ENCODE data around the gene CACNA1C. TPM values are rescaled to one million over a fixed set of nuclear protein-coding genes. Genes with fewer than 3 reads are reported as not detected.

CACNA1C gene
- total RNA-seq, 2 donors from 2014 or later, result 0.86 to 6.3 TPM

DNA sequence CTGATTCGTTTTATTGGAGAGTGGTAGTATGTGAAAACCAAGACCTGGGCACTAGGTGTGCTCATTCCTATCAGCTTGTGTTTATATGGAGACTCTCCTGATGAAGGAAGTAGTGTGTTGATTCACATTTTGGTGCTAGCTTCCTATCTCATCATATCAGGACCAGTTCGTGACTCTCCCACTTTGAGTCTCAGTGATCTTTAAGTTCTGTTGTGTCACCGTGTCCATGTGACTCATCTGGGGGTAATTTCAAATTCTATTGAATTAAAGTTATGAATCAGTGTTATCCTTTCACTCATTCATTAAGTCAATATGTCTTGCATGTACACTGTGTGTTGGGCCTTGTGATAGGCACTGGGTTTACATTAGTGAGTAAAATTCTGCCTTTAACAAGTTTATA lies 180.2 kb downstream of the CACNA1C start:
- Histone ChIP-seq H3K36me3 (ENCODE audit: control insufficient read depth, insufficient read depth, low read length) (no peaks in the 10 kb centered on the region), H3K9ac (ENCODE audit: extremely low read depth, low read length, poor library complexity, severe bottlenecking) (no peak overlapping the region), H3K4me3 (ENCODE audit: low read length) (no peak overlapping the region), H3K27me3 (ENCODE audit: control insufficient read depth, insufficient read depth, low read length, poor library complexity, severe bottlenecking) (no peaks in the 10 kb centered on the region), H3K27ac (ENCODE audit: low read depth, low read length) (no peak overlapping the region), H3K4me1 (ENCODE audit: control insufficient read depth, insufficient read depth, low read length) (no peaks in the 10 kb centered on the region), H3K9me3 (ENCODE audit: control insufficient read depth, low read length) (no peaks in the 10 kb centered on the region)
- H3K27ac Mint-ChIP-seq, result no peak overlapping the region
- H3K4me1 Mint-ChIP-seq, result peaks cover 3% of the 10 kb centered on the region
- no peak for DNase-seq
- peaks cover 15% of the 10 kb centered on the region for H3K27me3 Mint-ChIP-seq (ENCODE audit: insufficient read depth)
- peaks cover 13% of the 10 kb centered on the region for H3K9me3 Mint-ChIP-seq
- TF ChIP-seq, protein P1, sequence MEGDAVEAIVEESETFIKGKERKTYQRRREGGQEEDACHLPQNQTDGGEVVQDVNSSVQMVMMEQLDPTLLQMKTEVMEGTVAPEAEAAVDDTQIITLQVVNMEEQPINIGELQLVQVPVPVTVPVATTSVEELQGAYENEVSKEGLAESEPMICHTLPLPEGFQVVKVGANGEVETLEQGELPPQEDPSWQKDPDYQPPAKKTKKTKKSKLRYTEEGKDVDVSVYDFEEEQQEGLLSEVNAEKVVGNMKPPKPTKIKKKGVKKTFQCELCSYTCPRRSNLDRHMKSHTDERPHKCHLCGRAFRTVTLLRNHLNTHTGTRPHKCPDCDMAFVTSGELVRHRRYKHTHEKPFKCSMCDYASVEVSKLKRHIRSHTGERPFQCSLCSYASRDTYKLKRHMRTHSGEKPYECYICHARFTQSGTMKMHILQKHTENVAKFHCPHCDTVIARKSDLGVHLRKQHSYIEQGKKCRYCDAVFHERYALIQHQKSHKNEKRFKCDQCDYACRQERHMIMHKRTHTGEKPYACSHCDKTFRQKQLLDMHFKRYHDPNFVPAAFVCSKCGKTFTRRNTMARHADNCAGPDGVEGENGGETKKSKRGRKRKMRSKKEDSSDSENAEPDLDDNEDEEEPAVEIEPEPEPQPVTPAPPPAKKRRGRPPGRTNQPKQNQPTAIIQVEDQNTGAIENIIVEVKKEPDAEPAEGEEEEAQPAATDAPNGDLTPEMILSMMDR (conservative IDR thresholded peaks at IDR 0.05), result no peak
- 84% methylated on average over 3 of the region's 3 CpGs; no CpG with 5 or more reads in 1 of the 2 experiments for WGBS, 2 experiments (ENCODE audit: insufficient coverage in 1 of 2, insufficient read length in 1 of 2)
- H3K36me3 Mint-ChIP-seq (ENCODE audit: low read depth), result peaks cover 4% of the 10 kb centered on the region
- no peak overlapping the region for H3K4me3 Mint-ChIP-seq

DNA sequence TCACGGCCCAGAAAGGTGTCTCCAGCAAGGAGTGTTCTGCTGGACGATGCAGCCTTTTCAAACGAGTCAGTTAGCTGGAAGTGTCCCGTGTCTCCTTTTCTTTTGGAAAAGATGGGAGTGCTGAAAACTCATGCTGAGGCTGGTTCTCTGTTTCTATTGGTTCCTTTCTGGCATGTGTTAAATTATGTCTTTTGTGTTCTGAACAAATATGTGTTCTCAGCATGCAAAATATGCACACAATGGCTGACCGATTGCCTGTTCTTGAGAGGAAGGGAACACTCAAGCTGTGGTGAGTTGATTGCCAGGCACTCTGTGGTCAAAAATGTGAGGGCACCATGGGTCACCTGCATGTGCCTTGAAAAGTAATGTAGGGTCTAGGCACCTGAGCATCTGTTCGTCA lies 181.3 kb downstream of the CACNA1C start:
- Histone ChIP-seq H3K27me3 (ENCODE audit: control insufficient read depth, insufficient read depth, low read length, poor library complexity, severe bottlenecking) (no peaks in the 10 kb centered on the region), H3K27ac (ENCODE audit: low read depth, low read length) (no peak overlapping the region), H3K9ac (ENCODE audit: extremely low read depth, low read length, poor library complexity, severe bottlenecking) (no peak overlapping the region), H3K4me3 (ENCODE audit: low read length) (no peak overlapping the region), H3K9me3 (ENCODE audit: control insufficient read depth, low read length) (no peaks in the 10 kb centered on the region), H3K36me3 (ENCODE audit: control insufficient read depth, insufficient read depth, low read length) (no peaks in the 10 kb centered on the region), H3K4me1 (ENCODE audit: control insufficient read depth, insufficient read depth, low read length) (no peaks in the 10 kb centered on the region)
- H3K4me3 Mint-ChIP-seq, result no peak overlapping the region
- DNase-seq, result no peak
- peaks cover 3% of the 10 kb centered on the region for H3K4me1 Mint-ChIP-seq
- 87 to 92% methylated on average over 6 of the region's 6 CpGs for WGBS, 2 experiments (ENCODE audit: insufficient coverage in 1 of 2, insufficient read length in 1 of 2)
- TF ChIP-seq, protein P1 (conservative IDR thresholded peaks at IDR 0.05), result no peak
- H3K36me3 Mint-ChIP-seq (ENCODE audit: low read depth), result peaks cover 4% of the 10 kb centered on the region
- peaks cover 9% of the 10 kb centered on the region for H3K27me3 Mint-ChIP-seq (ENCODE audit: insufficient read depth)
- H3K27ac Mint-ChIP-seq, result no peak overlapping the region
- peaks cover 13% of the 10 kb centered on the region for H3K9me3 Mint-ChIP-seq

- peaks cover 3% of the 10 kb centered on the region for H3K4me1 Mint-ChIP-seq
- Histone ChIP-seq H3K4me1 (ENCODE audit: control insufficient read depth, insufficient read depth, low read length) (no peaks in the 10 kb centered on the region), H3K9me3 (ENCODE audit: control insufficient read depth, low read length) (no peaks in the 10 kb centered on the region), H3K4me3 (ENCODE audit: low read length) (no peak overlapping the region), H3K9ac (ENCODE audit: extremely low read depth, low read length, poor library complexity, severe bottlenecking) (no peak overlapping the region), H3K27ac (ENCODE audit: low read depth, low read length) (no peak overlapping the region), H3K27me3 (ENCODE audit: control insufficient read depth, insufficient read depth, low read length, poor library complexity, severe bottlenecking) (no peaks in the 10 kb centered on the region), H3K36me3 (ENCODE audit: control insufficient read depth, insufficient read depth, low read length) (no peaks in the 10 kb centered on the region)
- peaks cover 8% of the 10 kb centered on the region for H3K9me3 Mint-ChIP-seq
- WGBS, 2 experiments (ENCODE audit: insufficient coverage in 1 of 2, insufficient read length in 1 of 2), result 91% methylated on average over 8 to 10 of the region's 10 CpGs
- no peak overlapping the region for H3K27ac Mint-ChIP-seq
- no peak for DNase-seq
- TF ChIP-seq, protein P1 (conservative IDR thresholded peaks at IDR 0.05), result no peak
- H3K27me3 Mint-ChIP-seq (ENCODE audit: insufficient read depth), result peaks cover 2% of the 10 kb centered on the region
- H3K36me3 Mint-ChIP-seq (ENCODE audit: low read depth), result no peaks in the 10 kb centered on the region
- H3K4me3 Mint-ChIP-seq, result no peak overlapping the region
Measured at GRCh38 chr12:2234646-2235350, 182.0 kb downstream of the CACNA1C start.

Data from endodermal cell (in vitro differentiated cells).